IMR-90 (cell line): ENCODE data around the gene RXRB. TPM values are rescaled to one million over a fixed set of nuclear protein-coding genes. Genes with fewer than 3 reads are reported as not detected.

ENCODE experiments used
- ATAC-seq: fragments of 200-7000 bp; cut with Tn5 transposase; 2 replicates; pipeline ENCODE4 v1.9.1; 2020; ENCODE audit warnings: low read depth, mild to moderate bottlenecking, moderate library complexity
- BruUV-seq: library from RNA; stranded (reverse); fragments of 400-500 nt; replicated peaks from 2 replicates; lab custom pipeline; 2021; lab: Mats Ljungman, UMichigan
- CTCF ChIA-PET: fragments of 300-600 bp; formaldehyde crosslinking; extraction: SDS; loops from one replicate; lab custom pipeline; 2021; ENCODE audit warnings: antibody characterized with exemption; lab: Yijun Ruan, JAX
- POLR2A ChIA-PET: fragments of 300-600 bp; sonication (Branson Sonifier 250); formaldehyde crosslinking; loops from one replicate; lab custom pipeline; 2022; ENCODE audit warnings: antibody characterized with exemption; ENCODE audit not compliant: unreplicated experiment; lab: Charles Lee
- DNase-seq: peaks from one replicate; pipeline ENCODE4 v3.0.0; 2013
- H2AFZ ChIP-seq: replicated peaks from 2 replicates; pipeline ENCODE3; 2013; ENCODE audit warnings: low read length, mild to moderate bottlenecking; ENCODE audit not compliant: poor library complexity
- H2AK5ac ChIP-seq: 2 replicates; pipeline ENCODE4 v1.6.1; 2013; ENCODE audit warnings: low read depth, low read length, inconsistent platforms
- H2AK9ac ChIP-seq: replicated peaks from 2 replicates; pipeline ENCODE3; 2013; ENCODE audit warnings: mild to moderate bottlenecking, low read depth, low read length, moderate library complexity; ENCODE audit not compliant: poor library complexity
- H2BK120ac ChIP-seq: 2 replicates; pipeline ENCODE4 v1.6.1; 2013; ENCODE audit warnings: low read depth, low read length, inconsistent platforms
- H2BK15ac ChIP-seq: 3 replicates; pipeline ENCODE4 v1.6.1; 2013; ENCODE audit warnings: low read depth, low read length, inconsistent platforms
- H2BK20ac ChIP-seq: 2 replicates; pipeline ENCODE4 v1.6.1; 2013; ENCODE audit warnings: low read depth, mild to moderate bottlenecking, inconsistent platforms, low read length, moderate library complexity
- H2BK5ac ChIP-seq: 2 replicates; pipeline ENCODE4 v1.6.1; 2013; ENCODE audit warnings: mild to moderate bottlenecking, low read depth, low read length, inconsistent platforms; ENCODE audit not compliant: poor library complexity, severe bottlenecking
- H3K14ac ChIP-seq: replicated peaks from 2 replicates; pipeline ENCODE4 v1.6.1; 2013; ENCODE audit warnings: low read depth, low read length, inconsistent platforms
- H3K18ac ChIP-seq: 2 replicates; pipeline ENCODE4 v1.6.1; 2013; ENCODE audit warnings: low read depth, low read length, control low read depth
- H3K23ac ChIP-seq: 2 replicates; pipeline ENCODE4 v1.6.1; 2013; ENCODE audit warnings: low read depth, low read length, inconsistent platforms
- H3K27ac ChIP-seq: 2 replicates; pipeline ENCODE4 v1.5.1; 2013; ENCODE audit warnings: mild to moderate bottlenecking, control low read depth, low read length; ENCODE audit not compliant: insufficient read depth
- H3K27me3 ChIP-seq: 2 replicates; pipeline ENCODE4 v1.6.1; 2013; ENCODE audit warnings: low read length; ENCODE audit not compliant: control insufficient read depth, insufficient read depth
- H3K36me3 ChIP-seq: 2 replicates; pipeline ENCODE4 v1.6.1; 2013; ENCODE audit warnings: low read length, mixed read lengths; ENCODE audit not compliant: control insufficient read depth, insufficient read depth
- H3K4ac ChIP-seq: 2 replicates; pipeline ENCODE4 v1.6.1; 2013; ENCODE audit warnings: low read depth, low read length, inconsistent platforms
- H3K4me1 ChIP-seq: 2 replicates; pipeline ENCODE4 v1.6.1; 2013; ENCODE audit warnings: low read length, mixed read lengths; ENCODE audit not compliant: control insufficient read depth, insufficient read depth
- H3K4me2 ChIP-seq: 2 replicates; pipeline ENCODE4 v1.6.1; 2013; ENCODE audit warnings: low read depth, mild to moderate bottlenecking, control low read depth, low read length, moderate library complexity
- H3K4me3 ChIP-seq: 2 replicates; pipeline ENCODE4 v1.5.1; 2013; ENCODE audit warnings: low read depth, mild to moderate bottlenecking, control low read depth, low read length, moderate library complexity; ENCODE audit not compliant: insufficient read depth
- H3K56ac ChIP-seq: 2 replicates; pipeline ENCODE4 v1.6.1; 2013; ENCODE audit warnings: low read length, inconsistent platforms; ENCODE audit not compliant: insufficient read depth; ENCODE audit errors: extremely low read depth
- H3K79me1 ChIP-seq, 2 experiments: 2 replicates each; pipeline ENCODE4 v1.6.1; 2013; ENCODE audit warnings: low read length in 2 of 2, inconsistent platforms in 1 of 2, low read depth in 1 of 2
- H3K9ac ChIP-seq: 2 replicates; pipeline ENCODE4 v1.6.1; 2013; ENCODE audit warnings: low read depth, low read length, control low read depth
- H3K9me1 ChIP-seq: 2 replicates; pipeline ENCODE4 v1.6.1; 2013; ENCODE audit warnings: low read length, inconsistent platforms; ENCODE audit not compliant: insufficient read depth
- H3K9me3 ChIP-seq: 2 replicates; pipeline ENCODE4 v1.6.1; 2013; ENCODE audit warnings: low read length; ENCODE audit not compliant: control insufficient read depth, insufficient read depth
- H4K20me1 ChIP-seq: 2 replicates; pipeline ENCODE4 v1.6.1; 2013; ENCODE audit warnings: low read length, inconsistent platforms; ENCODE audit not compliant: insufficient read depth
- H4K5ac ChIP-seq: 2 replicates; pipeline ENCODE4 v1.6.1; 2013; ENCODE audit warnings: mild to moderate bottlenecking, low read depth, low read length, control low read depth
- H4K8ac ChIP-seq, 2 experiments: 2 replicates each; pipeline ENCODE4 v1.6.1; 2013; ENCODE audit warnings: low read depth in 2 of 2, low read length in 2 of 2, control low read depth in 1 of 2, inconsistent platforms in 1 of 2
- H4K91ac ChIP-seq: 2 replicates; pipeline ENCODE4 v1.6.1; 2013; ENCODE audit warnings: low read depth, low read length, inconsistent platforms; ENCODE audit not compliant: insufficient read depth
- MXI1 ChIP-seq: IDR thresholded peaks from 2 replicates; pipeline ENCODE4 v1.6.1; 2012; ENCODE audit warnings: low read depth, mild to moderate bottlenecking, low read length, moderate library complexity, borderline replicate concordance
- RCOR1 ChIP-seq: IDR thresholded peaks from 2 replicates; pipeline ENCODE4 v1.6.1; 2012; ENCODE audit warnings: mild to moderate bottlenecking, low read length, improper control_type of control experiment; ENCODE audit not compliant: insufficient replicate concordance
- WGBS, 2 experiments: methylation state at CpG; one replicate each; pipeline versions ENCODE4 v1.1.5 to v1.1.7; 2013; ENCODE audit warnings: missing lambda C conversion rate in 2 of 2; ENCODE audit not compliant: insufficient read length in 1 of 2; ENCODE audit errors: extremely low coverage in 2 of 2; 5-methylcytosine and 5-hydroxymethylcytosine counted together
- dilution Hi-C: fragments of 300-500 bp; cut with HindIII; formaldehyde crosslinking; loops from one replicate; pipeline ENCODE4 v1.14.3; 2018; ENCODE audit warnings: low sequenced_read_pairs; ENCODE audit not compliant: unreplicated experiment
- in situ Hi-C: fragments of 300-500 bp; cut with MboI; formaldehyde crosslinking; loops from 3 replicates; pipeline ENCODE4 v1.14.3; 2019; ENCODE audit warnings: low sequenced_read_pairs, inconsistent platforms, mixed read lengths
- intact Hi-C: fragments of 100-400 bp; cut with micrococcal nuclease; formaldehyde crosslinking; loops from 2 replicates; pipeline ENCODE4 v1.10.0; 2022
- polyA plus RNA-seq, 3 experiments: library from polyadenylated mRNA; depleted of rRNA; stranded (reverse); fragments of >200 nt; gene quantifications; 2 replicates each; pipeline ENCODE4 v1.2.3, GENCODE V29; 2012; ENCODE audit warnings: low replicate concordance in 1 of 3
- total RNA-seq: library from RNA; depleted of rRNA; stranded (reverse); fragments of >200 nt; gene quantifications from 2 replicates; pipeline ENCODE4 v1.2.3, GENCODE V29; 2012

The RXRB gene
- total and polyA plus RNA-seq, 2 of the 4 experiments (the other 2 are of a cell fraction), result 18.6 to 53.7 TPM

- H2AK9ac ChIP-seq, result no peak overlapping the region
- no peaks in the 10 kb centered on the region for H3K4me1 ChIP-seq
- H3K56ac ChIP-seq, result no peak overlapping the region
- H3K9ac ChIP-seq, result no peak overlapping the region
- WGBS, 2 experiments, result 39% methylated on average over 3 of the region's 9 CpGs; no CpG with 5 or more reads in 1 of the 2 experiments
- no peaks in the 10 kb centered on the region for H3K9me1 ChIP-seq
- no peak for ATAC-seq
- no peaks in the 10 kb centered on the region for H3K9me3 ChIP-seq
- ChIA-PET CTCF (no interaction called here), POLR2A (no interaction called here)
- DNase-seq, result no peak
- no peak overlapping the region for H3K14ac ChIP-seq
- no peak overlapping the region for H3K27ac ChIP-seq
- H3K27me3 ChIP-seq, result peaks cover 30% of the 10 kb centered on the region
- no peak overlapping the region for H2BK120ac ChIP-seq
- H2AK5ac ChIP-seq, result no peak overlapping the region
- no peak overlapping the region for H3K4ac ChIP-seq
- no peak overlapping the region for H3K18ac ChIP-seq
- H4K8ac ChIP-seq, result no peak overlapping the region
- TF ChIP-seq MXI1 (no peak), RCOR1 (no peak)
- H2BK20ac ChIP-seq, result no peak overlapping the region
- no peak overlapping the region for H2BK15ac ChIP-seq
- no peak overlapping the region for H2AFZ ChIP-seq
- H4K91ac ChIP-seq, result no peak overlapping the region
- intact Hi-C loops (no loop called here), in situ Hi-C loops (no loop called here), dilution Hi-C loops (no loop called here)
- no peaks in the 10 kb centered on the region for H3K36me3 ChIP-seq
- BruUV-seq, result no TSS peak
- H4K20me1 ChIP-seq, result no peaks in the 10 kb centered on the region
- no peak overlapping the region for H3K23ac ChIP-seq
- no peaks in the 10 kb centered on the region for H3K79me1 ChIP-seq
- no peak overlapping the region for H4K5ac ChIP-seq
- no peak overlapping the region for H2BK5ac ChIP-seq
- no peak overlapping the region for H3K4me2 ChIP-seq
- no peak overlapping the region for H3K4me3 ChIP-seq
Measured at GRCh38 chr6:33185190-33185589, 15.3 kb downstream of the RXRB start.
